NCI-H187 treated with DMSO at 0.1 percent for 48 hours (cell line): ENCODE measurements around the gene NFATC1.

Source experiments
- DNase-seq: peaks from one replicate; lab custom pipeline; 2025; lab: John Stamatoyannopoulos, UW

The NFATC1 gene

GRCh38 chr18:79441420-79441819 lies 45.7 kb downstream of the NFATC1 start:
- DNase-seq, result no peak

DNA sequence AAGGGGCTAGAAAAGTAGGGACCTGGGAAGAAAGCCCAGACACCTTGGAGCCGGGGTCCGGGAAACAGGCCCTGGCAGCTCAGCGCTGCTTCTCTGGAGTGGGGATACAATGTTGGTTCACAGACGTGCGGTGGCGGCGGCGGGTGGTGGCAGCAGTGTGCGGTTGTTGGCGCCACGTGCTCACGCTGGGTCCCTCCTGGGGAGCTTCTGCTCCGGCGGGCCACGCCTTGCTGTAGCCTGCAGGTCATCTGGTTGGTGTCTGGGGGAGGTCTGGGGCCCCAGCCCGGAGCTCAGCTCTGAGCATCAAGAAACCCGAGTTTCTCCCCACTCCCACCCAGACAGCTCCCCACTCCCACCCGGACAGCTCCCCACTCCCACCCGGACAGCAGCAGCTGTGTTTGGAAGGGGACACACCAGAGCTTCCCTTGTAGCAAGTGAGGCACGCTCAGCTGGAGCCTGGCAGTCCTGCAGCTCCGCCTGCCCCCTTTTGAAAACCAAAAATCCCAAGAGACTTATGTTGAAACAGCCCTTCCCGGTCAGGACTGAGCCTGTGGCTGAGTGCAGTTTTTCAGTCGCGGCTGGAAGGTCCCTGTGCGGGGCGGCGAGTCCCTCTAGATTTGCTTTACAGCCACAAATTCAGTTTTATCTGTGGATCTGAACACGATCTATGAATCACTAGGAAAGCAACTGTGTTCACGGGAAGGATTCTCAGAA lies 46.9 kb downstream of the NFATC1 start:
- no peak for DNase-seq

DNA sequence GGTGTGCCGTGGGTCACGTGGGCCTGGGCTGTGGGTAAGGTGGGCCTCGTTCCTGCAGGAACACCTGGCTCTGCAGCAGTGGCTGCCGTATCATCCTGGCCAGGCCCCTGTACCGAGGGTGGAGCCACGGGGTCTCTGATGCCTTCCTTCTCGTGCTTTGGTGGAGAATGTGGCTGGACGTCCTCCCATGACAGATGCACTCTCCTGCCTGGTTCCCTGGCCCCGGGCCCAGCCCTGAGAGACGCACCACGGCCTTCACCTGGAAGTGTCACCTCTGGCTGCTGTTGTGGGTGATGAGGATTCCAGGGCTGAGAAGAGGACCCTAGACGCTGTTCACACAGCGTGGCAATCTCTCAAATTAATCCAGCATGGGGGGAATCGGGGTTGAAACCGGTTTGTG lies 49.5 kb downstream of the NFATC1 start:
- DNase-seq, result no peak

GRCh38 chr18:79445696-79446561 lies 50.2 kb downstream of the NFATC1 start:
- no peak for DNase-seq

DNA sequence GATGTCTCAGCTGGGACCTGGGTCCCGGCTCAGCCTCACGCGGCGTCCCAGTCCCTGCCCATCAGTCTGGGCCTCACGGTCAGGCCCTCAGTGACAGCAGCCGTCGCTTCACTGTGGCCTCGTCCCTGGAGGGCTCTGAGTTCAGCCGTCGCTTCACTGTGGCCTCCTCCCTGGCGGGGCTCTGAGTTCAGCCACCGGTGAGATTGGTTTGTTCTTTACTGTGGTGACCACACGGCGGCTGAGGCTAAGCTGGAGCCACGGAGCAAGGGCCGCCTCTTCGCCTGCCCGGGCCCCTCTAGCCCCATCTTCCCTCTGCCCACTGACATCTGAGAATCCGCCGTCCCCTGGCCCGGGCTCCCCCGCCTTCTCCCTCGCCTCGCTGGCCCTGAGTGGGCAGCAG lies 51.2 kb downstream of the NFATC1 start:
- DNase-seq, result no peak

- DNase-seq, result no peak
These were observed 52.1 kb downstream of the NFATC1 start for GRCh38 chr18:79447703-79448367.

DNA sequence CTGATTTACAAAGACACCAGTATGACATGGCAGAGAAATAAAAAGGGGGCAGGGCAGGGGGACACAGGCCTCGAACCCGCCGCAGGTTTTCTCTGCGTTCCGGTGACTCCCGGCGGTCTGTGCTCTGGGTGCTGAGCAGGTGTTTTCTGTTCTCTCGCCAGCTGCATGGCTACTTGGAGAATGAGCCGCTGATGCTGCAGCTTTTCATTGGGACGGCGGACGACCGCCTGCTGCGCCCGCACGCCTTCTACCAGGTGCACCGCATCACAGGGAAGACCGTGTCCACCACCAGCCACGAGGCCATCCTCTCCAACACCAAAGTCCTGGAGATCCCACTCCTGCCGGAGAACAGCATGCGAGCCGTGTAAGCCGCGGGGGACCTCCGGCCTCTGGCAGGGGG lies 52.9 kb downstream of the NFATC1 start:
- no peak for DNase-seq

DNA sequence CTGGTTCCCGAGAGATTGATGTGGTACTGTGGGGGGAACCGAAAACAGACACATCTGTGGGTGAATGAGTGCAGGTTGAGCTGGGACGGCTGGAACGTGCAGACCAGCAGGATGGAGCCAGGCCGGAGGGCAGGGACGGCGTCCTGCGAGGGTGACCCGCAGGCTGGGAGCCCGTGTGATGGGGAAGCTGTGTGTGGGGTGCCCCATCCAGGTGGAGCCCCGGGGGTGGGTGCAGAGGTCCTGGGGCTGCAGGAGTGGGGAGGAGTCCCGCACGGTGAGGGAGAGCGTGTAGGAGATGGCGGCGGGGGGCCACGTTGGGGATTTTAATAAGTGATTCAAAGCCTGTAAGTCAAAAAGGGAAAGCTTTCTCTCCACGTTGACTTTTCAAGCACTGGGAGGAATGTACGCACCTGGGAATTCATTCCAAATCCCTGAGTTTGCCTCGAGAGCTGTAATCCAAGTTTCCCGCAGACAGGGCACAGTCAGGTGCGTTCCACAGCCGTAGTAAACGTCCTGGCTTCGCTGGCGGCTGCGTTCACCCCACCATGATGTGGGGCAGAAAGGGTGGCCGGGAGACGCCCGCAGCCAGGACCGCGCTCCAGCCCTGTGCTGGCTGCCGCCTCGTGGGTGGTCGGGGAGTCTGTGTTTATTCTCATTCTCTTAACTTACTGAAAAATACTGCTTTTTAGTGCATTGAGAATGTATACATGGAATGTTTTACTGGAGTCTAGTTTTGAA lies 54.0 kb downstream of the NFATC1 start:
- DNase-seq, result no peak

GRCh38 chr18:79450289-79451080 lies 54.8 kb downstream of the NFATC1 start:
- no peak for DNase-seq

DNA sequence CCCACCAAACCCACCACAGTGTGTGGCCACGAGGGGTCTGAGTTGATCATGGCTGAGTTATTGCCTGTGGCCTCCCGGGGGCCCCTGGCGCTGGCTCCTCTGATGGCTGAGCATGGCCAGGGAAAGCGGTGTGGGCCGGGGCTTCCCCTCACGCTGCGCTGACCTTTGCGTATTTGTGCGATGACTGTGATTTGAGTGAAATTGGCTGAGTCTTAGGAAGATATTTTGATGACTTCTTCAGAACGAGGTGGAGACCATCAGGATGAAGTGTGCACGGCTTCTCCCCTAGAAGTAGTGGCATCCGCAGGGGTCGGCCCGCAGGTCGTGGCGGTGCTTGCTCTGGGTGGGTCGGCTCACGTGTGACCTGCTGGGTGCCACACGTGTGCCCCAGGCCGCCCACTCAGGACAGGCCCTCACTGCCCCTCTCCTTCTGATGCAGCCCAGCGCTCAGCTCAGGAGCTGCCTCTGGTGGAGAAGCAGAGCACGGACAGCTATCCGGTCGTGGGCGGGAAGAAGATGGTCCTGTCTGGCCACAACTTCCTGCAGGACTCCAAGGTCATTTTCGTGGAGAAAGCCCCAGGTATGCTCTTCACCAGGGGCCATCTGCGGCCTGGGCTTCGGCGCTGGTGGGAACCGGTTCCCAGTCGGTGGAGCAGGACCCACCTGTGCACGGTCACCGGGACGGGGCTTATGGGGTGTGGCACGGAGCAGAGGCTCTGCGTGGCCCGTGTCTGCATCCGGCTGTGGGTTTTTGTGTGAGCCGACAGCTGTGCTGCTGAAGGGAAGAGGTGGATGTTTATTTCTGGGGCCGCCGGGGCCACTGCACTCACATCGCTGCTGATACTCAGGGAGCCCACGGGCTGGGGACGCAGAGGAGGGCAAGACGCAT lies 55.8 kb downstream of the NFATC1 start:
- DNase-seq, result no peak

DNA sequence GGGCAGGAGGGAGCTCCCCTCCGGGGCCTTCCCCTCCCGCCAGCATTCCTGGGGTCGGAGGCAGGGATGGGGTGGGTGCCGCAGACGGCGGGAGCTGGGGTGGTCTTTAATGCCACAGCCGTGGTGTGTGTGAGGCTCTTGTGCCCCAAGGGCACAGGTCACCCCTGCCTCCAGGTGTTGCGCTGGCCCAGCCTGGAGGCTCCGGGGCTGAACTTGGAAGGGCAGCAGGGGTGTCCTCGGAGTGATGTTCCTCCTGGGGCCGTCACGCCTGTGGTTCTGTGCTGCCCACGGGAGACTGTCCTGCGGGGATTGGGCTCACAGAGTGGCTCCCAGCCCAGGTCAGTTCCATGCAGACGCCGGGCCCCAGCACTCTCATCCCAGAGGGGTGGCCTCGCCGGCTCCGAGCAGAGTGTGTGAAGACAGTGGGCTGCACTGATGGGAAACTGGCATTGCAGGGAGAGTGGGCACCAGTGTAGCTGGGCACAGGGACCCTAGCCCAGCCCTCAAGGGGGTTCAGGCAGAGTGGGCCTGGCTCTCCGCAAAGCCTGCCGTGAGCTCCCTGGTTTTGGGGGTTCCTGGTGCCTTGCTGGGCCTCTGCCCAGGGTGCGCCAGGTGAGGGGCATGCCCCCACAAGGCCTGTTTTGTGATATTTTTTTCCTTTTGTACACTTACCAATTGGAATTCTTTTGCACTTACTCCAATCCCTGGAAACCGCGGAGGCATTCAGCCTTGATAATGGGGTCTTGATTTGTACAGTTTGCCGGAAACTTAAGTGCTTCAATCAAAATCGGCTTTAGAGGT lies 56.7 kb downstream of the NFATC1 start:
- no peak for DNase-seq

GRCh38 chr18:79452991-79453645 lies 57.4 kb downstream of the NFATC1 start:
- no peak for DNase-seq

DNA sequence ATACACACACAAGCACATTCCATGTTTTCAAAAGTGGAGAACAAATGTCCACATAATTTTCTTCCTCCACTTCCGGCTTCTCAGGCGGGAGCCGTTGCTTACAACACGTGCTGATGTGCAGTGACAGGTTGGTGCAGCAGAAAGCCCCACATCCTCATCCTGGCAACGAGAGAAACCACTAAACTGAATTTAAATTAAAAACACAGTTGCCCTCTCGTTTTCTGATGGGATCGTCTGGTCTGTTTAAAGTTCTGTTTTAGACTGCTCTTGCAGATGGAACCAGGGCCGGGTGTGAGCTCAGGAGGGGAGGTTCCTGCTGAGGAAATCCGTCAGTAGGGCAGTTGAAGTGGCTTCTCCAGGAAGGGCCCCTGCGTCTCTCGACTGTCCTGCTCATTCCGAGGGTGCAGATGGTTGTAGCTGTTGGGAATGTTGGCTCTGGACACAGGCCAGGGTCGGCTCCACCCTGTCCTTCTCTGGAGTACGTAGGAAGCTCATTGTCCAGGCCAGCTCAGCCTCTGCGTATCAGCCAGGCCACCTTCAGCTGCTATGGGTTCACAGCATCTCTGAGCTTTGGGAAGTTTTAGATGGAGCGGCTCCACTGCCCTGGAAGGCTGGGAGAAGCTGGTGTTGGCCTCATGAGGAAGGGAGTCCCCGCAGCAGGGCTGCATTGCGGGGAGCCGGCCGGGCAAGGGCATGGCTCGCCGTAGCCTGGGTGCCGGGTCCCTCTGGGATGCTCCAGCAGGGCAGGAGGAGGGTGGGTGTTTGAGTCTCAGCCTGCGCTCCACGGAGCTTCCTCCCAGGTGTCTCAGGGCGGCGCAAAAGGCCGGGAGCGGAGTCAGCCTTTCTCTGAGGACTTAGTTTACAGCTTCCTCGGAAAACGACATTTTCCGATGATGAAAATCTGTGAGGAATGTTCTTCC lies 58.3 kb downstream of the NFATC1 start:
- no peak for DNase-seq

- DNase-seq, result no peak
These were observed 59.5 kb downstream of the NFATC1 start for GRCh38 chr18:79455261-79455660.

DNA sequence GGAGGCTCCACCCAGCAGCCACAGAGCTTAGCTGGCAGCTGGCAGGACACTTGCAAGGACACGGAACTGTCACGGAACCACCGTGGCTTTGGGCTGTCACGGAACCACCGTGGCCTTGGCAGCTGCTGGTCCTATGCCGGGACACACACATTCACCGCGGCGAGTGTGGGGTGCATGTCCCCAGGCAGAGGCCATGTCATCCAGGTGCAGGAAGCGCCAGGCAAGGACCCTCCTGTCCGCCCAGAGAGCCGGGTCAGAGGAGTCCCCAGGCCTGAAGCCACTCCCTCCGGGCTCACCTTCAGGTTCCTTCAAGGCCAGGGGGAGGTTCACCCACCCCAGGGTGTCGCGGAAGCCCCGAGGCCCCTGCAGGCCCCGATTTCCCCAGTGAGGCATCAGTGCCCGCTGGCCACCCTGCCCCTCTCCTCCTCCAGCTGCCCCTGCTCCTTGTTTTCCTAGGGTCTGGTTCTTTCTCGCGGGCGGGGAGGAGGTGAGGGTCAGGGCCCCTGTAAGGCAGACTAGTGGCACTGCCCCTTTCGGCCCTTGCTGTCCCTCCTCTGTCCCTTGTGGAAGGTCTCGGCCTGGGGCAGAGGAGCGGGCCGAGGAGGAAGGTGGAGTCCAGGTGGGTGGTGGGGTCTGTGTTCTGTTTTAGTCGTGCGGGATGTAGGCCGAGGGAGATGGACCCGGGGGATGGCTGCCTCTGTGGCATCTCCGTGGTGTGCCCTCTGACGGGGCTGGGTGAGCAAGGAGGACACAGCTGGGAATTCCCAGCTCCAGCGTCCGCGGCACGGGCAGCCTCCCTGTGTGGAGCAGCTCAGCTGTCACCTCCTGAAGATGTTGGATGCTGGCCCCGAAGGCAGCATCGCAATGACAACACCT lies 60.6 kb downstream of the NFATC1 start:
- no peak for DNase-seq

DNA sequence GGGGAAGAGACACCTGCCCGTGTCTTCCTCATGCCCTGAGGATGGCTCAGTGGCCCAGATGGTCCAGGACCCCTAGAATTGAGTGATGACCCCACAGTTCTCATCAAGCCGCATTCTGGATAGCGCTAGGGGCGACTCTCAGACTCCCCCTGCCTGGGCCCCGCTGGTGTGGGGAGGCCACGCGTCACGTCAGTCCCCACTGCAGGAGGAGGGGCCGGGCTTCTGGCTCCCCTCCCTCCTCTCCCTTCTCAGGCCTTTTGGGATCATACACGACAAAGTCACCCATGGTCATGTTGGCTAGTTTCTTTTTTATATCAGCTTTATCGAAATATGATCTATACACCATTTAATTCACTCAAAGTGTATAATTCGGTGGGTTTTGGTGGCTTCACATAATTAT lies 61.5 kb downstream of the NFATC1 start:
- no peak for DNase-seq

- DNase-seq, result no peak
These were observed 61.9 kb downstream of the NFATC1 start for GRCh38 chr18:79457652-79458051.
